HEK293T (cell line): ENCODE measurements around the gene PROZ.

Source experiments
- ARNT ChIP-seq: fragments of 450-650 bp; IDR thresholded peaks from 2 replicates; pipeline ENCODE4 v1.6.1; 2017; ENCODE audit warnings: mild to moderate bottlenecking
- CTBP1 ChIP-seq: fragments of 450-650 bp; IDR thresholded peaks from 2 replicates; pipeline ENCODE4 v1.6.1; 2016; ENCODE audit warnings: borderline replicate concordance
- FOXA1 ChIP-seq: fragments of 450-650 bp; IDR thresholded peaks from 2 replicates; pipeline ENCODE4 v1.6.1; 2016; ENCODE audit warnings: mild to moderate bottlenecking
- FOXK2 ChIP-seq: fragments of 450-650 bp; IDR thresholded peaks from 2 replicates; pipeline ENCODE4 v1.6.1; 2016; ENCODE audit warnings: mild to moderate bottlenecking
- FOXM1 ChIP-seq: fragments of 450-650 bp; IDR thresholded peaks from 2 replicates; pipeline ENCODE4 v1.6.1; 2017; ENCODE audit warnings: mild to moderate bottlenecking, borderline replicate concordance
- HDGF ChIP-seq: fragments of 450-650 bp; IDR thresholded peaks from 2 replicates; pipeline ENCODE4 v1.6.1; 2017; ENCODE audit warnings: antibody characterized with exemption, borderline replicate concordance
- SP1 ChIP-seq: fragments of 450-650 bp; IDR thresholded peaks from 2 replicates; pipeline ENCODE4 v1.6.1; 2017
- SUZ12 ChIP-seq: fragments of 450-650 bp; IDR thresholded peaks from 2 replicates; pipeline ENCODE4 v1.6.1; 2016; ENCODE audit warnings: mild to moderate bottlenecking
- TARDBP ChIP-seq: fragments of 450-650 bp; IDR thresholded peaks from 2 replicates; pipeline ENCODE4 v1.6.1; 2016
- ZNF384 ChIP-seq: fragments of 450-650 bp; IDR thresholded peaks from 2 replicates; pipeline ENCODE4 v1.6.1; 2016

GRCh38 chr13:113139577-113139976 lies 18.9 kb upstream of the PROZ start:
- TF ChIP-seq FOXA1 = no peak
- no peak for TF ChIP-seq SP1
- TF ChIP-seq ZNF384 = no peak
- no peak for TF ChIP-seq CTBP1
- no peak for TF ChIP-seq SUZ12
- no peak for TF ChIP-seq TARDBP
- no peak for TF ChIP-seq HDGF
- TF ChIP-seq FOXK2 = no peak
- no peak for TF ChIP-seq ARNT
- TF ChIP-seq FOXM1 = no peak
